NCI-H82 treated with DMSO at 0.1 percent for 48 hours (cell line): ENCODE data around the gene BRME1.
"Not testable (repeated sequence)": the region's sequence is repeated elsewhere in the genome, so short reads cannot be mapped to it uniquely, and the experiment has no call there.

Experiments used
- DNase-seq: peaks from one replicate; lab custom pipeline; 2025; ENCODE audit not compliant: unreplicated experiment; lab: John Stamatoyannopoulos, UW

The BRME1 gene

GRCh38 chr19:13868663-13869062 is 37.3 kb downstream of the BRME1 start:
- DNase-seq: no peak

- DNase-seq: no peak
These were observed 39.4 kb downstream of the BRME1 start for GRCh38 chr19:13866463-13867046.

DNA sequence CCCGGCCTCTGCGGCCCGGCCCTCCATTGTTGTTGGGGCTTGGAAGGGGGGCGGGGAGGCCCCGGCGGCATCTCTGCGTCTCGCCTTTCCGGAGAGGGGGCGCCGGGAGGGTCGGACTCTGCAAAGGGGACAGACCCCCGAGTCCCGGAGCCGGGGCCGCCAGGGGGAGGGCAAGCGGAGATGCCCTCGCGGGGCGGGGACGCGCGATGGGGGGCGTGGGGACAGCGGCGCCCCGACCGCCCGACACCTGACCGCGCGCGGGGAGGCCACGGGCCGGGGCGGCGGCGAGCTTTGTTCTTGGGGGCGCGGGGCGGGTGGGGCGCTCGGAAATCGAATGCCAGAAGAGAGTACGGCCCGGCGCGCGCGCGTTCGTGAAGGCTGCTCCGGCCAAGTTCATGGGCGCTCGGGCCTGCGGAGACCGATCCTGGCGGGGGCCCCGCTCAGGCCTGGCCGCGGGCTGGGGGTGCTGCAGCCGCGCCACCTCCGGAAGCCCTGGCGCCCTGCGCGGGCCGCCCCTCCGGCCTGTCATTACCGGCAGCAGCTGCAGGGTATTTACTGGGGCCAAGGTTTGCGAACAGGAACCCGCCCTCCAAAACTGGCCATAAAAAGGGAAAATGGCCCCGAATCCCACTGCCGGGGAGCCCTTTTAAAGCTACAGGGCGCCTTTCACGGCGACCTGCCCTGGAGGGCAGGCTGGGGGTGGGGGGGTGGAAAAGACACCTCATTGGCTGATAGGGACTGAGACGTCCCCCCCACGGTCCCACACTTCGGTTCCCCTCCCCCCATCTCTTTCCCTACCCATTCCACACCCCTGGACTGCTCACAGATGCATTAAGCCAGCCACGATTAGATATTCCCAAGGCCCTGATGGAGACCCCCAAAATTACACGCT is 40.1 kb downstream of the BRME1 start:
- DNase-seq: no peak

- peak; percentile 27 for DNase-seq
These were observed 41.0 kb downstream of the BRME1 start for GRCh38 chr19:13864667-13865570.

DNA sequence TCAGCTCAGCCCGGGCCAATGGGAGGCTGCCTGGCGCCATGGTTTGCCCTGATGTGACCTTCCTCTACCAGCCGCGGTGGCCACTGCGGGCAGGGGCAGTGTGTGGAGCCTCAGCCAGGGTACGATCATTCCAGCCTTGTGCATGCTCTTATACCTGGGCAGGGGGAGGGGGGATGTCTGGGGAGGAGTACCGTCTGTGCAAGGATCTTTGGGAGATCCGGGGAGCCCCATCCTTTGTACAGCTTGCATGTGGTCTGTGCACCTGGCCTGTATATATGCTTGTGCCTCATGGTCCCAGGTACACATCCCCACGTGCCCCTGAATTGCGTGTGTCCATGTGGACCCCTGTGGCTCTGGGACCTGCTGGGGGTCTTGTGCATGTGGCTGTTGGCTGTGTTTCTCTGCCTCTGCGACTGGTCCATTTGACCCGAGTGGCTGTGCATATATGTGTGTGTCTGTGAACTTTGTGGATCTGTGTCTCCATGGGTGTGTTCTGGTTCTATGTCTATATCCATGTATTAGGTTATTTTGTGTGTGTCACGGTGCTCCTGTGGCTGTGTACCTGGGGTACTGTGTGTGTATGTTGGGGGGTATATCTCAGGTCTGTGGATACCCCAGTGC is 41.8 kb downstream of the BRME1 start:
- DNase-seq: no peak

DNA sequence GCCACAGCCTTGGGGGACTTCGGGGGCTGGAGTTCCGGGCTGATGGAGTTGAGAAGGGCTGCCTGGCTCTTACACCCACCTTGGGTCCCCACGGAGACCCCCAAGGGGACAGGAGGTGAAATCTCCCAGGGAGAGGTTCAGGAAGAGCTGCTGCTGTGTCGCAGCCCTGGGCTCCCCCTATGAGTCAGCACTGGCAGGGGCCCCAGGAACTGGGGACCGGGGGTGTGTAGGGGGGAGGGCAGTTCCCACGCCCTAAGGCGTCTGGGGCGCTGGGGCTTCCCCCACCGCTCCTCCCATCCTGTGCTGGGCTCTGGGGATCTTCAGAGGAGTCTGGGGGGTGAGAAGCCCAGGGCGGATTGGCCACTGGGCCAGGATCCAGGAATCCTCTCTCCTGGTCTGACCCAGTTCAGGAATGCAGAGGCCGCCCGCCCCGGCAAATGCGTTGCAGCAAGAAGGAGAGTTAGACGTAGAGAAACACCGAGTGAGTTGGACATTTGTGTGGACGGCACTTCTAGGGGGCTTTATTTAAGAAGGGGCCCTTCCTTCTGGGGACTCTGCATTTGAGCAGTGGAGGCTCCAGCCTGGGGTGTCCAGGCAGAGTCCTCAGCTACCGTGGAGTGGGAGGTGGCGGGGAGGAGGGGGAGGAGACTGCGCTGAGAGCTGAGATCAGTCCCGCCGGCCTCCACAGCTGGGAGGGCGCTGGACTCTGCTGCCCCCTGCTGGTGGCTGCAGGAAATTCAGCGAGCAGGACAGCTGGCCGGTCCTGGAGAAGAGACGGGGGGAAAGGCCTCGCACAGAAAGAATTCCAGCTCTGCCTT is 44.0 kb downstream of the BRME1 start:
- peak; percentile 75 for DNase-seq

DNA sequence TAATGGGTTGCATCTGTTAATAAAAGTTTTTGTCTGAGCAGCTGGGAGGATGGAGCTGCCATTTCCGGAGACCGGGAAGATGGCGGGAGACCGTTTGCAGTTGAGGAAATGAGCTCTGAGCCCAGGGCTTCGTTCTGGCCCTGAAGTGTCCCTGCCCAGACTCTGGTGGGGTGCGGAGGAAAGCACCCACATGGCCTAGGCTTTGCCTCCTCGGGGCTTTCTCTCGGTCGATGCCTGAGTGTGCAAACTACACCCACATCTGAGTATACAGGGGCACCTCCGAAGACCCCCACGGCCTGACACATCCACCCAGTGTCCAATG is 44.6 kb downstream of the BRME1 start:
- no peak for DNase-seq

- no peak for DNase-seq
These were observed 45.1 kb downstream of the BRME1 start for GRCh38 chr19:13860679-13861391.

DNA sequence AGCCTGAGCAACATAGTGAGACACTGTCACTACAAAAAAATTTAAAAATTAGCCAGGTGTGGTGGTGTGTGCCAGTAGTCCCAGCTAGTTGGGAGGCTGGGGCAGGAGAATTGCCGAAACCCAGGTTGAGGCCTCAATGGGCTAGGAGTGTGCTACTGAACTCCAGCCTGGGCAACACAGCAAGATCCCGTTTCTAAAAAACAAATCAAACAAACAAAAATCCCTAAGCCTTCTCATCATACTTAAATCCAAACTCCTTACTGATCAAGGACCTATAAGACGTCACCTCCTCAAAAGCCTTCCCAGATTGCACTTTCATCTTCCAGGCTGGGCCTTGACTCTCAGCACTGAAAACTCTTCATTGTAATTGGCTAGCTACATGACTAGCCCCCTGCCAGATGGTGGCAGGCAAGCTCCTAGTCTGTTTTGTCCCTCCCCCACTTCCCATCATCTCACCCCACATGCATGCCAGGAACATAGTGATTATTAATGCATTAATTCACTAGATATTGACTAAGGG is 46.5 kb downstream of the BRME1 start:
- DNase-seq: peak; percentile 55

GRCh38 chr19:13856497-13856896 is 49.4 kb downstream of the BRME1 start:
- DNase-seq: no peak

- DNase-seq: not testable (repeated sequence)
These were observed 53.7 kb downstream of the BRME1 start for GRCh38 chr19:13852171-13852707.

DNA sequence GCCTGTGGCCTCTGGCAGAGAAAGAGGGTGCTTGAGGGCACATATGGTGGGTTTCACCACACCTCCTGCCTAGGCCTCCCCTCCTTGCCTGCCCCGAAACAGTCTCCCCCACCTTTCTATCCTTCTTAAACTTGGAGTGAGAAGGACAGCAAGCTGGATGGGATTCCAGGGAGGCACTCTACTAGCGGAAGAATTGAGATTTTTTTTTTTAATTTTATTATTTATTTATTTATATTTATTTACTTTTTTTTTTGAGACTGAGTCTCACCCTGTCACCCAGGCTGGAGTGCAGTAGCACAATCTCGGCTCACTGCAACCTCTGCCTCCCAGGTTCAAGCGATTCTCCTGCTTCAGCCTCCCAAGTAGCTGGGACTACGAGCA is 54.2 kb downstream of the BRME1 start:
- not testable (repeated sequence) for DNase-seq

DNA sequence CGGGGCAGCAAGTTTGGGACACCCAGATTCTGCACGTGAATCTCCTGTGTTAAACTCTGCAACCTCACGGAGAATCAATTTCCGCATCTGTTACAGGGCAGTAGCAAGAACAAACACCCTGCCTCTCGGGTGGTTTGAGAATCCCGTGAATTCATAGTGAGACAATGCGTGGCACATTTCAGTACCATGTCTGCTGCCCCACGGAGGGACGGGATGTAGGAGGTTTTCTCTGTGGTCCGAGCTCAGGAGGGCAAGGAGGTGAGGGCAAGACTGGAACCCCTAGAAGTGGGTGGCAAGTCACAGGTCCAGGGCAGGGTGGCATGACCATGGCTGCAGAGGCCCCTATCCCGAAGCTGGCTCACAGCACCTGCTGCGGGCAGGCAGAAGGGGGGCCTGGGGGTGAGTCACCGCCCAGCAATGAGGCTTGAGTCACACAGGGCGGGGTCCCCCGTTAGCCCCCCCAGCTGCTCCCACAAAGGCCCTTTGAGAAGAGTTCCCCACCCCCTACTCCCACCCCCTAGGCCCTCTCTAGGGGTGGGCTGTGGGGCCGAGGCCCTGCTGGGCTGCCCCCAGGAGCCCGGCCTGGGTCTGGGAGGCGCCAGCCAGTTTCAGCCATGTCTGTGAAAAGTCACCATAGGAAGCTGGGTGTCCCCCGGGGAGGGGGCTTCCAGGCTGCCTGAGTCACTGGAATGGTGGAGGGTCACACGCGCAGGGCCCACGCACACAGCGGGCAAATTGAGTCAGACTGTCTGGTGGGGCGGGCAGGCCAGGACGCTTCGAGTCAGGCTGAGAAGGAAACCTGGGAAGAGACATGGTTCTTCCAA is 54.8 kb downstream of the BRME1 start:
- no peak for DNase-seq

DNA sequence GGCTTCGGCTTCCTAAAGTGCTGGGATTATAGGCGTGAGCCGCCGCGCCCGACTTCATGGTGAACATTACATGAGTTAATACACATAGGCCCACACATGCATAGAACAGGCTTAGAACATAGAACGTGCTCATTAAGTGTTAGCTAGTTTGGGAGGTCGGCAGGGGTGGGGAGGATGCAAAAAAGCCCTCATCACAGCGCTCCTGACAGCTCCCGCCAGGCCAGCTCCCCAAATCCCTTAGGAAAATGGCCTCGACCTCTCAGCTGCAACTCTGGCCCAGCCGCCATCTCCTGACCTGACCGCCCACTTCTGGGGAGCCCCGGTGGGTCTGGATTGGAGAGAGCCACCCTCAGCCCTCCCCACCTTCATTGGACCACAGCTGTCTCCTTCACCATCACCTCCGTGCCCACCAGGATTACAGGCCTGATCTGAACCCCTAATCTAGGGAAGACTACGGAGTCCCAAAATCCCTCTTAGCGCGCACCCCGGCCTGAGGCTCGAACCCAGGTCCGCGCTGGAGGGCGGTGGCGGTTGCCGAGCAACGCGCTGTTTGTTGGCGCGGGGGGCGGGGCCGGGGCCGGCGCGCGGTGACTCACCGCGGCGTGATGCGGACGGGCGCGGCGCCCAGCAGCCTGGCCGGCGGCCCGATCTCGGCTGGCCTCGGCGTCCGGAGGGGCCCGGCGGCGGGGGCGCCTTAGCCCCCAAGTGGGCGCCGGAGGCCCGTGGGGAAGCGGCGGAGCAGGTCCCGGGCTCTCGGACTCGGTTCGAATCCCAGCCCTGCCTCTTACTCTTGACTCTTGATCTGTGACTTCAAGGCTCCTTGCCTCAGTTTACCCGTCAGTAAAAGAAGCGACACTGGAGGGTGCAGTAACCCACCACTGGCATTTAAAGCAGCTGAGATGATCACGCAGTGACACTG is 55.7 kb downstream of the BRME1 start:
- DNase-seq: no peak

- DNase-seq: no peak
These were observed 56.9 kb downstream of the BRME1 start for GRCh38 chr19:13848798-13849676.

DNA sequence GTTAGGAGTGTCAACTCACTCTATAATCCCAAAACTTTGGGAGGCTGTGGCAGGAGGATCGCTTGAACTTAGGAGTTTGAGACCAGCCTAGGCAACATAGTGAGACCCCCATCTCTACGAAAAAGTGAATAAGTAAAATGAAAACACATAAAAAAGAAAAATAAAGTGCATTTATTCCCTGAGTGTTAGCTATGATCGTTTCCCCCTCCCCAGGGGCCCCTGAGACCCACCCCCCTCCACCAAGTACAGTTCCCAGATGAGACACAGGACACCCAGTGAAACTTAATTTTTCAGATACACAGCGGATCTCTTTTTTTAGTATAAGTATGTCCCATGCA is 57.6 kb downstream of the BRME1 start:
- no peak for DNase-seq
